Dedifferentiated amniotic fluid mesenchymal stem cell (primary cell): ENCODE results near the gene FSIP2.

ENCODE experiments used
- DNase-seq: peaks from one replicate; pipeline ENCODE4 v3.0.0-alpha.2; 2016; ENCODE audit errors: extremely low spot score

FSIP2 gene, protein sequence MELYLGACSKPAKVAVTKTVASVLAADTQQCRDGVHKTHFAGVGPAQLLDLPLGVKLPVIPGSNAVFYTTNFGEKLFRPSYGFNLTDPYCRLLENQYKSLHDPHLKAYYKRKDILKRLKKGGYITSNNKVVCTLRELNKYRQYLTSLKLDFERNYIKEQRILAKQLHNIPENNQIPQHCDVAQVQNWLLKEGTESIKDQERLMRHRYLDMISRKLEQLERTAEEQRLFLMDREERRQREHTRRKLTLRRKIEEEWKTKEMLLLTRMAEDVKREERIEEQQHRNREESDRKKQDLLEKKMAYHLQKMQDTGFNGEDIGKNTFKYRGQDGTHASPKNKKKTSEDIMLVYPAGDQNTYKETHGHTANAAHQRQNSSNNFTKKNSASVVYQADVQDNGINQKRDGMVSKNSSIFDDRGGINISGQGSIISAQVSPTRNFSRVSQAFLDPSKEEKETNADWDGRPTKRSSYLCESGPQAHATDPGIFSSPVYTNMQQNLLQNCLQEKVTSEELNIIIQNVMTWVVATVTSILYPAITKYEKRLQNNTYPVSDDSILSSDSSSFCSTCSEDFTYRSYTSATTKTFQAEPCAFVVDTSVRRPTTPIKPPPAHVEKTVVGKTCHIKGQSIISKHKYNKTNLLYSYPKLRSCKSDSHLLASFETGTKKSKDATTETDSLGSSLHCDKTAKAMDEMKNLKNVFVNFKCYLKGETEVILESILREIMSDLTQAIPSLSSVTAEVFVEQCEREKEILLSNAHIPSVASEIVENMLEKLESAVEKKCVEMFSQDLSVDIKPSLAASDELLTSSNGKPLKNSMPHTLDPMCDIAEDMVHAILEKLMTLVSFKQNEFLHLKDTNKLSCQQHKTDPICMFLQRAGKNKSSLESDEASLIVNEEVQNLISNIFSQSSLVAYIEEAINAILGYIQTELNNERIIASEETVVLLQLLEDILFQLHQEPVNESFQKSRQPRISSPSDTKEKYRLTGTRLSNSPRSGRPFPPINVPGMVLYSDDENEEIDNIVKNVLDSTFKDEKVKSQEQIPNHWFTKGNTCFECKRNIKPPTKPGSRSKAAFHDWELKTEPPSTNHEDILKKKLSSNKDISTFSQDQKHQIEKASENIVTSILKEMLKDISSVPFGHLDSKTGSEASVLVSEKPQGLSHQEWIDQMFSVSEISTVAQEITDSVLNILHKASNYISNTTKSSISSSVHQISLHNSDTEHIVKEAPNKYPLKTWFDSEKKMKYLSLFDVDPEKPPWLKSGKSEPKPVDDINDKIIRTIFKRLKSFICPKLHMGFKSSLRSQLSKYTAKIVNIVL (N-terminal part only)

GRCh38 chr2:185738679-185739472 is at the start of gene FSIP2:
Gene FSIP2 (plus strand): TSS chr2:185738804. CDS start chr2:185738895, 91 bp downstream.
- DNase-seq: peak; percentile 22

- no peak for DNase-seq
Measured at GRCh38 chr2:185689906-185690539, 48.6 kb upstream of the FSIP2 start.

DNA sequence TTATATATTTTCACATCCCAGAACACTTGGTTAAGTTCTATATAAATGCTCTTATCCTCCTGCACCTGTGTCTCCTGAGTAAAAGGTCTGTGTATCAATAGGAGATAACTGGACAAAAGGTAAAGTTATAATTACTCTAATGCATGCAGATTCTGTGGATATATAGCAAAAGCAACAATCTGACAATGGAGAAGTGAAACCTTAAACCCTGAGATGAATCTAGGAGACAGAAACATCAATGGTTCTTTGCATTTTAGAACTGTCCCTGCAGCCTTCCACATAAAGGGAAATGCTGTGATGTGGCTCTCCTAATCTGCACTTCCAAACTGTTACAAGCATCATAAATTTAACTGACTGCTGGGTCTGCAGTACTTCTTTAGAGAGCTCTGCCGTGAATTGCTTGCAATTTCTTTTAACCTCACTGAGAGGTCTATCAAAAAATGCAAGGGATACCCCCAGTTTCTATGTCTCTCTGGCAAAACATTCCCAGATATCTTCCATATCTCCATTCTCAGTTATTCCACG is 42.8 kb upstream of the FSIP2 start:
- no peak for DNase-seq

DNA sequence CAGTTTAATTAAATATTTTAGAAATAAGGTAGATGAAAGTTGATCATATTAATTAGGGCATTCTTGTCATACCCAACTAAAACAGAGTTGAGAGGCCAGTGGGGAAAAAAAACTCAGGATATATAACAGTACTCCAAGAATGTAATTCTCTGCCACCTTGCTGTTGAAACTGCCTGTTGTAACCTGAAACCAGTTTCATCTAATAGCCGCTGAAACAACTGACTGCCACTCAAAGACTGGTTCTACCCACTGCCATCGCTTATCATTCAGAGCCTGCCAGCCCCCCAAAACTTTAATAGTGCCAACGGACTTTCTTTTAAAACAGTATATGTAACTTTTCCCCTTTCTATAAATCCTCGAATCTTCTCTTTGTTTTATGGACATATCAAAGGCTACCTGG is 37.7 kb upstream of the FSIP2 start:
- DNase-seq: no peak

DNA sequence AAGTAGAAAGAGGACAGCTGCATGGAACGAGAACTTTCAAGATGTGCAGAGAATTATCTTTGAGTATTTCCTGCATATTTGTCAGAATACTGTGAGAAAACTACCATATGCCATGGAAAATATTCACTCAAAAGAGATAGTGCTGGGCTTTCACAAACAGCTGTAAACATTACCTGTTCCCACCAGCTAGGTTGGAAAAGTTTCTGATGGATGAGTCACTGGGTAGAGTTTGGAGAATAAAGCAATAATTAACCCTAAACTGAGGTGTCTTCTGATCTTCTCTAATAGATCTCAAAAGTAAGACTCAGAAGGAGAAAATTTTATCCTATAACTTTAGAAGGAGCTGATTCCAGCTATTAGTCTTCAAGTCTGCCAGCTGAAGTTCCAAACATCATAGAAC is 3.9 kb upstream of the FSIP2 start:
- DNase-seq: no peak

GRCh38 chr2:185736210-185736609 is 2.4 kb upstream of the FSIP2 start:
- DNase-seq: no peak

- DNase-seq: no peak
Measured at GRCh38 chr2:185745864-185746859, 7.6 kb downstream of the FSIP2 start.

DNA sequence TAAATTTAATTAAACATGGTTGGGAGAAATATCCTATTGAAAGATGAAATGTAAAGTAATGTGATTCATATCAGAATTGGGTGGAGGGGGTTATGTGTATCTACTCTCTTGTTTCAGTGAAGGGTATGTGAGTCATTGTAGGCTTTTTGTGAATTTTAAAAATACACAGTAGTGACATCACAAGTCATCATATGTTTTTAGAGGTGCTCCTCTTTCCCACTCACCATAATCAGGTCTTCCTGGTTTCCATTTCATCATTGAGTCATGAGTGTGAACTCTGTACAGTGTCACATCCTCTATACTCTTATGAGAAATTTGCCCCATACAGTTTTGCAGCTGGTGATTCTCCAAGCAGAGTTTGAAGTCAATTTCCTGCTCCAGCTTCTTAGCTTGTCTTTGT is 18.8 kb downstream of the FSIP2 start:
- DNase-seq: no peak

GRCh38 chr2:185771396-185771795 is 32.8 kb downstream of the FSIP2 start:
- no peak for DNase-seq

DNA sequence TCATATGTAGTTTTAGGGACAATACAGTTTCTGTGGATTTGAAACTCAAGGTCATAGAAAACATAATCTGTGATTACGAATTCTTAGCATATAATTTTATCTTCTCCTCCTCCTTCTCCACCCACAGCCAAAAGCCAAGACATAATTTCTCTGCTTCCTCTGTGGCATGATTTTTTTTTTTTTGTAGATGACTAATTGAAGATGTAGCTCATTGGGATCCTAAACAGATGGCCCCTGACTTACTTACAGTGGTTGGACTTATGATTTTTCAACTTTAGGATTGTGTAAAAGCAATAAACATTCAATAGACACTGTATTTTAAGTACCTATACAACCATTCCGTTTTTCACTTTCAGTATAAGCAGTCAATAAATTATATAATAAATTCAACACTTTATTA is 42.3 kb downstream of the FSIP2 start:
- no peak for DNase-seq

- no peak for DNase-seq
Measured at GRCh38 chr2:185782223-185782769, 43.7 kb downstream of the FSIP2 start.

GRCh38 chr2:185785156-185785555 is 46.6 kb downstream of the FSIP2 start:
- no peak for DNase-seq

DNA sequence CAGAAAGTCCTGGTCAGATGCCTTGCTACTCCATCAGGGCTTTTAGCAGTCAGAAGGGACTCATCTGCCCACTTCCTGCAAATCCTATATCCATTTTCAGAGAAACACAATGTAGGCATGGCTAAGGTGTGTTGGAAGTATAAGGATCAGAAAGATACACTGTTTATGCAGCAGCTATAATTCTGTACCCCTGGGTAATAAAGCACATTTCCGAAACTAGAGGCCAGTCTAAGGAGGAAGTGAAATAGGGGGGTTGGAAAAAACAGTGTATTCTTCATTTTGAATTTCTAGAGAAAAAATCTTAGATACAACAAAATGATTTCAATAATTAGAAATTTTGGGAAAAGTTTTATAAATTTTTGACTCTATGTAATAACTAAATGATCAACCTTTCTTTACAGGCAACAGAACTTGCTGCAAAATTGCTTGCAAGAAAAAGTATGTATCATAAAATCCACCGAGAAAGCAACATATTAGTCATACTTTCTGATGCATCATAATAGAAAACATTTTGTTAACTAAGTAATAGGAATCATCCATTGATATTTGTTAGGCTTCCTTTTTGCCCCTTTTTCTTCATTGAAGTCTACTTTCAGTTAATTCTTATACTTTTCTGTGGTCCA is 47.4 kb downstream of the FSIP2 start:
- DNase-seq: no peak

- no peak for DNase-seq
Measured at GRCh38 chr2:185787227-185788145, 48.9 kb downstream of the FSIP2 start.

GRCh38 chr2:185790361-185790760 is 51.8 kb downstream of the FSIP2 start:
- DNase-seq: no peak

DNA sequence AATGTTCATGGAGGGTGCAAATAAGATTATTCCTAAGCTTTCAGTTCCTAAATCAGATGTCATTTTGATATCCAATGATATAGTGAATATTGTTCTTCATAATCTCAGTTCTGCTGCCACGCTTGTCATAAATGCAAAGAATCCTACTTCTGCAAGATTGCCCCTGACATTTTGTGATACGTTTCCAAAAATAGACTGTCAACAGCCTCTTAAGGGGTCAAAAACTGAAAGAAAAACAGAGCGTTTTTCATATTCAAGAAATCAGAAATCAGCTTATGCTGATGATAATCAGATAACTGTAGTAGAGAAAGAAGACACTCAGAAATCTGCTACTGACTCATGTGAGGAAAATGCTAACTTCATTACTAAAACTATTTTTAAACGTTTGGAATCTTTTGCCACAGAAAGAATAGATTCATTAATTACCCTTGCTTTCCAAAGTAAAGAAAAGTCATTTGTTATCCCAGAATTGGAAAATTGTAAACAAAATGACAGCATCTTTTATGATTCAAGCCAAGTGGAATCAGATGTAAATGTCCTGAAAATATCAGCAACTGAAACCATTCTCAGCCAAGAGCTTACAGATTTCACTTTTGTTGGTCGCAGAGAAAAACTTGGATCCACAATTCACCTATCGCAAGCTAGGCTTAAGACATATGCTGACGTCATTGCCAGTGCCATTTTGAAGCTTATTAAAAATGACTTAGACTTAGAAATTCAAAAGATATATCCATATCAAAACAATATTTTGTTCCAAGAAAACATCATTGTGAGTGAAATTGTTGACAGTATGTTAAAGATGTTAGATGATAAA is 55.1 kb downstream of the FSIP2 start:
- DNase-seq: no peak
